Urothelium cell line (cell line): Measurements from ENCODE around the gene XAB2.

ENCODE experiments used
- DNase-seq: peaks from one replicate; pipeline ENCODE4 v3.0.0; 2011; ENCODE audit warnings: low spot score, mixed read lengths
- FAIRE-seq: peaks from 2 replicates; lab custom pipeline; 2011; peaks lifted over from hg19 to GRCh38; lab: Jason Lieb, UNC

XAB2 gene

GRCh38 chr19:7635670-7636069 is 6.3 kb upstream of the XAB2 start:
- DNase-seq (no peak), FAIRE-seq (no peak)

GRCh38 chr19:7633698-7634097 is 4.4 kb upstream of the XAB2 start, which contains the start of gene PCP2:
PCP2 (minus strand) TSS chr19:7633719; CDS start chr19:7633457, 262 bp downstream.
- FAIRE-seq: no peak
- DNase-seq: no peak

GRCh38 chr19:7632340-7633203 is 3.2 kb upstream of the XAB2 start:
- FAIRE-seq: no peak
- DNase-seq: no peak

- FAIRE-seq: no peak
- no peak for DNase-seq
These were observed 2.2 kb upstream of the XAB2 start for GRCh38 chr19:7631577-7631976.

GRCh38 chr19:7628589-7629311 is 595 bp downstream of the XAB2 start:
- DNase-seq (no peak), FAIRE-seq (no peak)

- no peak for FAIRE-seq
These were observed 2.2 kb downstream of the XAB2 start for GRCh38 chr19:7627166-7627565.

GRCh38 chr19:7625763-7626372 is 3.5 kb downstream of the XAB2 start:
- DNase-seq (no peak), FAIRE-seq (no peak)

More at GRCh38 chr19:7627166-7627565, 2.2 kb downstream of the XAB2 start:
- no peak for DNase-seq

- FAIRE-seq (no peak), DNase-seq (no peak)
These were observed 4.5 kb downstream of the XAB2 start for GRCh38 chr19:7624810-7625209.

GRCh38 chr19:7623725-7624603 is 5.4 kb downstream of the XAB2 start:
- no peak for DNase-seq
- no peak for FAIRE-seq

GRCh38 chr19:7622933-7623685 is 6.2 kb downstream of the XAB2 start:
- no peak for FAIRE-seq
- no peak for DNase-seq

GRCh38 chr19:7620442-7621412 is 8.6 kb downstream of the XAB2 start:
- DNase-seq: no peak
- no peak for FAIRE-seq

- DNase-seq: no peak
- FAIRE-seq: no peak
These were observed 9.5 kb downstream of the XAB2 start for GRCh38 chr19:7619671-7620441.

- FAIRE-seq (no peak), DNase-seq (no peak)
These were observed 10.4 kb downstream of the XAB2 start for GRCh38 chr19:7618771-7619510.

GRCh38 chr19:7618348-7618747 is 11.0 kb downstream of the XAB2 start:
- FAIRE-seq (no peak), DNase-seq (no peak)

- FAIRE-seq: no peak
These were observed 11.6 kb downstream of the XAB2 start for GRCh38 chr19:7617735-7618134.

GRCh38 chr19:7617172-7617571 is 12.2 kb downstream of the XAB2 start:
- FAIRE-seq: no peak

More at GRCh38 chr19:7617735-7618134, 11.6 kb downstream of the XAB2 start:
- DNase-seq: no peak

More at GRCh38 chr19:7617172-7617571, 12.2 kb downstream of the XAB2 start:
- DNase-seq: no peak
